Measurements from ENCODE around the gene ST8SIA2.

Gene ST8SIA2

DNA sequence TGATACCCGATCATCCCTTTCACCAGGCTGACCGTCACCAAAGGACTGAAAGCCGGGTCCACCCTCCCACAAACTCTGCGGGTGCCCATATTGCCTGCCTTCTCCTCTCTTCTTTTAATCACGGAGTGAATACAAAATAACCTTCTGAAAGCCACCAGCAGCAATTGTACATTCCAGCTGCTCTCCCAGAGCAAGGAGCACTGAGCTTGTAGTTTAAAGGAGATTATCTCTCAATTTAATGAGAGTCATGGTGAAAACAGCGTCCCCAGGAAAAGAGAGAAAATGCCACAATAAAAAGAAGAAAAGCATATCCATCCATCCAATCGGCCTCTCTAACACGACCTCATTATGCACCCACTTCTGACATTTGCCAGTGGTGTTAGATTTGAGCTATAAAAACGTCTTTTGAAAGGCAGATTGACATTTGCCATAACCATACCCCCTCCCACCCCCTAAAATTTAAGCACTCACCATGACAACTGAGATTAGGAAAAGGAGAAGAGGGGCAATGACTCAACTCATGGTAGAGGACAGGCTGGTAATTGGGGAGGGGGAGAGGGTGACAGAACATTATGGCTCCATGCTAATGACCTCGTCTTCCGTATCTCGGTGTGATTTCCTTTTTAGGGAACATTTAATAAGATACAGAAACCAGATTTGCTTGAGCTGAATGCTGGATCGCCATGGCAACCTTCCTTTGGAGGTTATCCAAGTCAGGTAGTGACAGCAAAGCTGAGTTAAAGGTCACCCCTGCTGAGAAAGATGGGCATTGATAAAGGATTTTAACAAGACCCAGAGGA lies 106.2 kb downstream of the ST8SIA2 start:
- DNase-seq, result no peak

DNA sequence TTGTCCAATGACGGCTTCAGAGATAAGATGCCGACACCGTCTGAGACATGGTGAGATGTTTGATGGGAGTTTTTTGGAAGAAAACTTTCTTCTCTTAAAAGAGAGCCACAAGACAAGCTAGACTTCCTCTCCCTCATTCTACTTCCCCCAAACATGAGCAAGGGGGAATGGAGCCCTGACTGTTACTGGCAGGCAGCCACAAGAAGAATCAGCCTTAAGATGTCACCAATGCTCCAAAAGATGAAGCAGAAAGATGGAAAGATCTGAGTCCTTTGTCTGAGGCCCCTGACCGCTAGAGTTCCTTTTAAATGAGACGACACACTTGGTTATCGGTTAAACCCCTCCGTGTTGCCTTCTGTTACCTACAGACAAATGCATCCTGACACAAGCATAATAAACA lies 108.7 kb downstream of the ST8SIA2 start:
- no peak for DNase-seq

DNA sequence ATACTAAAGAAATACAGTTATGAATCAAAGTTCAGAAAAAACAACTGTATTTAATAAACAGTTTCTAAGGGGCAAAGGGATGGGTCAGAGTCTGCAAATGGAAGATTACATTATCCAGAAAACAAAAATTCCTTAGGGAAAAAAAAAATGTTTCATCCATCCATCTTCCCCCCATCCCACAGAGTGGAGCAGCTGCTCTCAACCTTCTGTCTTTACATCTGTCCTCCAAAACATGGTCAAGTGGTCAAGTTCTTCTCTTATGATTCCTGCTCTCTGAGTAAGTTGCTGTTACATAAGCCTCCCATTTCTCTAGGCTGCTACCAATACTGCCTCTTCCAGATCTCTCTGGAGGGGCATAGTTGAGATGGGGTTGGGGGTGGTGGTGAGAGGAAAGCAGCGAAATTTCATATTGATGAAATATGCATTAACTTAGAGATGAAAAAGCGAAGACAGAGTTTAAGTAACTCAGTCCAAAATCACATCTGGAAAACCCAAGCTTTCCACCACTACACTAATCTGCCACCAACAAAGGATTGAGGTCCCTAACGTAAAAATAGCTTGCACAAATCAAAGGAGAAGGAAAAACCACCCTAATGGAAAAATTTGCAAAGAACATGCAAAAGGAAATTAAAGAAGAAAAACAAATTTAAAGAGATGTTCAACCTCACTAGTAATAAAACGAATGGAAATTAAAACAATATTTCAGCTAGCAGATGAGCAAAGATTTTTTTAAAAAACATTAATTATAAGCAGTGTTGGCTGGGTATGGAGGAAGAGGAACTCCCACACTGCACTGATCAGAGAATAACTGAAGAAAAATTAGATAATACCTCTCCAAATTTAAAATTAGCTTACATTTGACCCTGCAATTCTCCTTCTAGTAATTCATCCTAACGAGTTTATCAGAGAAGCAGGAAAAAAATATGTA lies 109.5 kb downstream of the ST8SIA2 start:
- no peak for DNase-seq

DNA sequence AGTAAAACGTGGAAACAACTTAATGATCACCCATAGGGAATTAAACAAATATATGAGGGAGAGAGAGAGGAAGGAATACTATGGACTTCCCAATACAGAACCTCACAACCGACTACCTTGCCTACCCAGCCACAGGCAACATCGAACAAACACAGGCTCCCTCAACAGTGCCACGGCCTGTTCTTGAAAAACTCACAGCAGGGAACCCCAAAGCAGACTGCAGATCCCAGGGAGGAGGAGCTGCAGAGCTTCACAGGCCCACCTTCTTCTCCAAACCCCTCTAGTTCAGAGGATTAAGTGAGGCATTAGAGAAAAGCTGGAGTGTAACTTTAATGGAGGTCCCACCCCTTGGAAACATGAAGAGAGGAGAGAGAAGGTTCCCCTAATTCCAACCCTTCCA lies 110.2 kb downstream of the ST8SIA2 start:
- no peak for DNase-seq

DNA sequence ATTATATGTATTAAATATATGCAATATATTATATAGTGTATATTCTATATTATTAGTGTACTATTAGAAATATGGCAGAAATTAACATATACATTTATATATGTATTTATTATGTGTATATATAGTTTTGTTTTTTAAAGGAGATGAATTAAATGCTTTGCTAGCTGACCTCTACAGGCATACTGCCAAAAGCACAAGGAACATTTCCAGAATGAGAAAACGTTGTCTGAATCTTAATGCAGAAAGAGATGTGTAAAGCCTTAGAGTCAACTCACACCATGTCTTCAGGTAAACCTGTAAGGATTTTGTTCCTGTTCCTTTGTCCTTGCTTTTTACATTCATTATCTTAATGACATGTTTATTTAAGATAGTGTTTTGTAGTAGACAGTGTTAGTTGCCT lies 111.9 kb downstream of the ST8SIA2 start:
- no peak for DNase-seq

DNA sequence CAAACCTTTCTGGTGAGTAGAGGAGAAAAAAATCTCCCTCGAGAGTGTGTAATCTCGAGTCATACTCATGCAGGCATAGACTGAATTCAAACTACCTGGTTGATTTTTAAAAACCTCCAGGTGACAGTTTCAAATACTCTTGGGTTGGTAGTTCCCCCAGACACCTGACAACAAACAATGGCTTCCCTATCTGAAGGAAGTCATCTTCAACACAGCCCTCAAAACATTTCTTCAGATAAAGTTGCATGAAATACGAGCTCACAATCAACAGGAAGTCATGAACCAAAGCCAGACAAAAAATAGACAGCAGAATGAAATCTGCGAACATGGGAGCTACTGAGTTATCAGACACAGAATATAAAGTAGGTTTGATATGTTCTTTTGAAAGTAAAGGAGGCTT lies 112.8 kb downstream of the ST8SIA2 start:
- DNase-seq, result no peak

DNA sequence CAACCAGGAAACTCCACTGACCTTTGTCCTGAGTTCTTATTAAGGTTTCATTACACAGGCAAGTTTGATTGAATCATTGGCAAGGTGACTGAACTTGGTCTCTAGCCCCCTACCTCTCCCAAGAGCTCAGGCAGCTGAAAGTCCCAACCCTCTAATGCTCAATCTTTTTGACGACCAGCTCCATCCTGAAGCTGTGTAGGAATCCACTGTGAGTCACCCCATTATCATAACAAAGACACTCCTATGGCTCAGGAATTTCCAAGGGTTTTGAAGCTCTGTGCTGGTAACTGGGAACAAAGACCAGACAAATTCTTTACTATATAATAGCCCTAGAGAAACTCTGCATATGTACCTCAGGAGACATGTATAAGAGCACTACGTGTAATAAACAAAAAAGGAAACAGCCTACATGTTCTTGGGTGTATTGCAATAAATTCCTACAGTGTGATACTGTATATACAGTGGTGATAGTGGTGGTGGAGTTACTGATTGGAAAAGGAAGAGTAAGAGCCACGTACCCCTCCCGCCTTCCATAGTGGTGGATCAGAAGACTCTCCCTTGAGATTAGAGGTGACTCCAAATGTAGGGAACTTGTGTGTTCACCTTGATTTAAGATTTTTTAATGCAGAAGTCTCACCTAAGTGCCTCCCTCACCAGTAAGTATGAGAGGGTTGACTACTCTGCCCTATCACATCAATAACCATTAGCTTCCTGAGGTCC lies 116.6 kb downstream of the ST8SIA2 start:
- no peak for DNase-seq

All from SW 1271 (cell line).